ENCODE data around the gene PTPRM.

DNA sequence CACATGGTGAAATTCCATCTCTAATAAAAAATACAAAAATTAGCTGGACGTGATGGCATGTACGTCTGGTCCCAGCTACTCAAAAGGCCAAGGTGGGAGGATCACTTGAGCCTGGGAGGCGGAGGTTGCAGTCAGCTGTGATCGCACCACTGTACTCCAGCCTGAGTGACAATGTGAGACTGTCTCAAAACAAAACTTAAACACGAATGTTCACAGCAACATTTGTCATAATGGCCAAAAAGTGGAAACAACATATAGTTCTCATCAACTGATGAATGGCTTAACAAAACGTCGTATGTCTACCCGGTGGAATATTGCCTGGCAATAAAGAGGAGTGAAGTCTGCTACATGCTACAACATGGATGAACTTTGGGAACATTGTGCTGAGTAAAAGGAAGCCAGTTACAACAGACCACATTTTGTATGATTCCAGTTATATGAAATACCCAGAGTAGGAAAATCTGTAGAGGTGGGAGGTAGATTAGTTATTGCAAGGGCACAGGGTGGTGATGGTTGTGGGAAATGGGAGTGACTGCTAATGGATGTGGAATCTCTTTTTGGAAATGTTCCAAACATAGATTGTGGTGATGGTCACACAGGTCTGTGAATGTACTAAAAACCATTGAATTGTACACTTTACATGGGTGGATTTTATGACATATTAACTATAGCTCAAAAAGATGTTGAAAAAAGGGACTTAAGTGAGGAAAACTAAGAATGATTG, 478.2 kb downstream of the PTPRM start:
- TF ChIP-seq, protein P1, sequence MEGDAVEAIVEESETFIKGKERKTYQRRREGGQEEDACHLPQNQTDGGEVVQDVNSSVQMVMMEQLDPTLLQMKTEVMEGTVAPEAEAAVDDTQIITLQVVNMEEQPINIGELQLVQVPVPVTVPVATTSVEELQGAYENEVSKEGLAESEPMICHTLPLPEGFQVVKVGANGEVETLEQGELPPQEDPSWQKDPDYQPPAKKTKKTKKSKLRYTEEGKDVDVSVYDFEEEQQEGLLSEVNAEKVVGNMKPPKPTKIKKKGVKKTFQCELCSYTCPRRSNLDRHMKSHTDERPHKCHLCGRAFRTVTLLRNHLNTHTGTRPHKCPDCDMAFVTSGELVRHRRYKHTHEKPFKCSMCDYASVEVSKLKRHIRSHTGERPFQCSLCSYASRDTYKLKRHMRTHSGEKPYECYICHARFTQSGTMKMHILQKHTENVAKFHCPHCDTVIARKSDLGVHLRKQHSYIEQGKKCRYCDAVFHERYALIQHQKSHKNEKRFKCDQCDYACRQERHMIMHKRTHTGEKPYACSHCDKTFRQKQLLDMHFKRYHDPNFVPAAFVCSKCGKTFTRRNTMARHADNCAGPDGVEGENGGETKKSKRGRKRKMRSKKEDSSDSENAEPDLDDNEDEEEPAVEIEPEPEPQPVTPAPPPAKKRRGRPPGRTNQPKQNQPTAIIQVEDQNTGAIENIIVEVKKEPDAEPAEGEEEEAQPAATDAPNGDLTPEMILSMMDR (IDR thresholded peaks at IDR 0.05) = no peak
- no peak for TF ChIP-seq NFE2L1 (CRISPR knock-in tag; IDR thresholded peaks at IDR 0.05)
- no peak for TF ChIP-seq NR2C2 (CRISPR knock-in tag; IDR thresholded peaks at IDR 0.05)
- TF ChIP-seq, protein P2, sequence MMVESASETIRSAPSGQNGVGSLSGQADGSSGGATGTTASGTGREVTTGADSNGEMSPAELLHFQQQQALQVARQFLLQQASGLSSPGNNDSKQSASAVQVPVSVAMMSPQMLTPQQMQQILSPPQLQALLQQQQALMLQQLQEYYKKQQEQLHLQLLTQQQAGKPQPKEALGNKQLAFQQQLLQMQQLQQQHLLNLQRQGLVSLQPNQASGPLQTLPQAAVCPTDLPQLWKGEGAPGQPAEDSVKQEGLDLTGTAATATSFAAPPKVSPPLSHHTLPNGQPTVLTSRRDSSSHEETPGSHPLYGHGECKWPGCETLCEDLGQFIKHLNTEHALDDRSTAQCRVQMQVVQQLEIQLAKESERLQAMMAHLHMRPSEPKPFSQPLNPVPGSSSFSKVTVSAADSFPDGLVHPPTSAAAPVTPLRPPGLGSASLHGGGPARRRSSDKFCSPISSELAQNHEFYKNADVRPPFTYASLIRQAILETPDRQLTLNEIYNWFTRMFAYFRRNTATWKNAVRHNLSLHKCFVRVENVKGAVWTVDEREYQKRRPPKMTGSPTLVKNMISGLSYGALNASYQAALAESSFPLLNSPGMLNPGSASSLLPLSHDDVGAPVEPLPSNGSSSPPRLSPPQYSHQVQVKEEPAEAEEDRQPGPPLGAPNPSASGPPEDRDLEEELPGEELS (CRISPR knock-in tag; IDR thresholded peaks at IDR 0.05) = no peak
- no peak for TF ChIP-seq E2F4 (CRISPR knock-in tag; IDR thresholded peaks at IDR 0.05; ENCODE audit: borderline replicate concordance, low read depth)
- TF ChIP-seq CREB1 (CRISPR knock-in tag; IDR thresholded peaks at IDR 0.05) = no peak
- TF ChIP-seq ZNF263 (CRISPR knock-in tag; IDR thresholded peaks at IDR 0.05; ENCODE audit: low read depth) = no peak
- TF ChIP-seq, protein P3, sequence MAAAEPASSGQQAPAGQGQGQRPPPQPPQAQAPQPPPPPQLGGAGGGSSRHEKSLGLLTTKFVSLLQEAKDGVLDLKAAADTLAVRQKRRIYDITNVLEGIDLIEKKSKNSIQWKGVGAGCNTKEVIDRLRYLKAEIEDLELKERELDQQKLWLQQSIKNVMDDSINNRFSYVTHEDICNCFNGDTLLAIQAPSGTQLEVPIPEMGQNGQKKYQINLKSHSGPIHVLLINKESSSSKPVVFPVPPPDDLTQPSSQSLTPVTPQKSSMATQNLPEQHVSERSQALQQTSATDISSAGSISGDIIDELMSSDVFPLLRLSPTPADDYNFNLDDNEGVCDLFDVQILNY (CRISPR knock-in tag; IDR thresholded peaks at IDR 0.05) = no peak
- TF ChIP-seq, protein P4, sequence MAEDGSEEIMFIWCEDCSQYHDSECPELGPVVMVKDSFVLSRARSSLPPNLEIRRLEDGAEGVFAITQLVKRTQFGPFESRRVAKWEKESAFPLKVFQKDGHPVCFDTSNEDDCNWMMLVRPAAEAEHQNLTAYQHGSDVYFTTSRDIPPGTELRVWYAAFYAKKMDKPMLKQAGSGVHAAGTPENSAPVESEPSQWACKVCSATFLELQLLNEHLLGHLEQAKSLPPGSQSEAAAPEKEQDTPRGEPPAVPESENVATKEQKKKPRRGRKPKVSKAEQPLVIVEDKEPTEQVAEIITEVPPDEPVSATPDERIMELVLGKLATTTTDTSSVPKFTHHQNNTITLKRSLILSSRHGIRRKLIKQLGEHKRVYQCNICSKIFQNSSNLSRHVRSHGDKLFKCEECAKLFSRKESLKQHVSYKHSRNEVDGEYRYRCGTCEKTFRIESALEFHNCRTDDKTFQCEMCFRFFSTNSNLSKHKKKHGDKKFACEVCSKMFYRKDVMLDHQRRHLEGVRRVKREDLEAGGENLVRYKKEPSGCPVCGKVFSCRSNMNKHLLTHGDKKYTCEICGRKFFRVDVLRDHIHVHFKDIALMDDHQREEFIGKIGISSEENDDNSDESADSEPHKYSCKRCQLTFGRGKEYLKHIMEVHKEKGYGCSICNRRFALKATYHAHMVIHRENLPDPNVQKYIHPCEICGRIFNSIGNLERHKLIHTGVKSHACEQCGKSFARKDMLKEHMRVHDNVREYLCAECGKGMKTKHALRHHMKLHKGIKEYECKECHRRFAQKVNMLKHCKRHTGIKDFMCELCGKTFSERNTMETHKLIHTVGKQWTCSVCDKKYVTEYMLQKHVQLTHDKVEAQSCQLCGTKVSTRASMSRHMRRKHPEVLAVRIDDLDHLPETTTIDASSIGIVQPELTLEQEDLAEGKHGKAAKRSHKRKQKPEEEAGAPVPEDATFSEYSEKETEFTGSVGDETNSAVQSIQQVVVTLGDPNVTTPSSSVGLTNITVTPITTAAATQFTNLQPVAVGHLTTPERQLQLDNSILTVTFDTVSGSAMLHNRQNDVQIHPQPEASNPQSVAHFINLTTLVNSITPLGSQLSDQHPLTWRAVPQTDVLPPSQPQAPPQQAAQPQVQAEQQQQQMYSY (CRISPR knock-in tag; IDR thresholded peaks at IDR 0.05) = no peak
